CD4-positive, alpha-beta memory T cell (primary cell): ENCODE data around the gene MARCHF10. TPM values are rescaled to one million over a fixed set of nuclear protein-coding genes. Genes with fewer than 3 reads are reported as not detected.

Experiments
- CTCF ChIA-PET: fragments of 350-600 bp; sonication (Branson Sonifier 250); formaldehyde crosslinking; loops from one replicate; lab custom pipeline; 2021; ENCODE audit warnings: inconsistent platforms; ENCODE audit not compliant: partially characterized antibody; lab: Charles Lee
- POLR2A ChIA-PET: fragments of 350-600 bp; sonication (Branson Sonifier 250); formaldehyde crosslinking; loops from one replicate; lab custom pipeline; 2021; ENCODE audit not compliant: partially characterized antibody; lab: Charles Lee
- DNase-seq, 5 donors: peaks; one replicate each; pipeline versions ENCODE4 v3.0.0 to v3.0.0-alpha.2; 2020 to 2022; ENCODE audit warnings: mixed read lengths in 1 of 5
- H3K27ac ChIP-seq: one replicate; pipeline ENCODE4 v1.7.0; 2013; ENCODE audit warnings: low read depth, low read length
- H3K27me3 ChIP-seq: 2 replicates; pipeline ENCODE4 v1.7.0; 2013; ENCODE audit warnings: mild to moderate bottlenecking, low read length, moderate library complexity; ENCODE audit not compliant: insufficient read depth
- H3K36me3 ChIP-seq: 2 replicates; pipeline ENCODE4 v1.7.0; 2013; ENCODE audit warnings: mild to moderate bottlenecking, low read length, moderate library complexity; ENCODE audit not compliant: insufficient read depth
- H3K4me1 ChIP-seq: 2 replicates; pipeline ENCODE4 v1.7.0; 2013; ENCODE audit warnings: mild to moderate bottlenecking, low read length, moderate library complexity; ENCODE audit not compliant: insufficient read depth
- H3K4me3 ChIP-seq, 2 donors: one replicate each; pipeline ENCODE4 v1.7.0; 2013; ENCODE audit warnings: low read length in 2 of 2, mild to moderate bottlenecking in 1 of 2
- H3K9me3 ChIP-seq, 2 donors: one replicate each; pipeline ENCODE4 v1.7.0; 2013; ENCODE audit warnings: low read length in 2 of 2, control low read depth in 1 of 2; ENCODE audit not compliant: control insufficient read depth in 1 of 2
- H3K27ac Mint-ChIP-seq, 7 donors: one replicate each; pipeline ENCODE4 v1.8.0; 2020 to 2021; ENCODE audit warnings: mixed read lengths in 7 of 7, mild to moderate bottlenecking in 6 of 7, inconsistent platforms in 3 of 7, moderate library complexity in 3 of 7
- H3K27me3 Mint-ChIP-seq, 2 donors: one replicate each; pipeline ENCODE4 v1.8.0; 2020 to 2021; ENCODE audit warnings: mixed read lengths in 2 of 2
- H3K36me3 Mint-ChIP-seq, 2 donors: one replicate each; pipeline ENCODE4 v1.8.0; 2020 to 2021; ENCODE audit warnings: mixed read lengths in 2 of 2, inconsistent platforms in 1 of 2, mild to moderate bottlenecking in 1 of 2
- H3K4me1 Mint-ChIP-seq, 4 donors: one replicate each; pipeline ENCODE4 v1.8.0; 2020 to 2021; ENCODE audit warnings: mixed read lengths in 4 of 4, mild to moderate bottlenecking in 1 of 4
- H3K4me3 Mint-ChIP-seq, 8 donors: one replicate each; pipeline ENCODE4 v1.8.0; 2020 to 2021; ENCODE audit warnings: mixed read lengths in 8 of 8, mild to moderate bottlenecking in 7 of 8, moderate library complexity in 6 of 8, inconsistent platforms in 3 of 8
- H3K9me3 Mint-ChIP-seq, 8 donors: one replicate each; pipeline ENCODE4 v1.8.0; 2020 to 2021; ENCODE audit warnings: mixed read lengths in 8 of 8, mild to moderate bottlenecking in 5 of 8, inconsistent platforms in 3 of 8, moderate library complexity in 1 of 8
- intact Hi-C: fragments of 100-400 bp; cut with micrococcal nuclease; formaldehyde crosslinking; loops from one replicate; pipeline ENCODE4 v1.15.1; 2023
- polyA plus RNA-seq, 2 donors: library from polyadenylated mRNA; unstranded; fragments of 300-500 nt; fragmentation: Illumina TruSeq; gene quantifications; one replicate each; pipeline ENCODE4 v1.2.3, GENCODE V29; 2021
- total RNA-seq, 2 experiments: library from RNA; stranded (reverse); gene quantifications; one replicate each; pipeline ENCODE4 v1.2.3, GENCODE V29; 2021

Gene MARCHF10
- total and polyA plus RNA-seq, 4 experiments from 2014 or later: 0.15 to 0.89 (median 0.45) TPM

GRCh38 chr17:62676231-62676943, 131.7 kb downstream of the MARCHF10 start:
- ChIA-PET POLR2A (no interaction called here), CTCF (interaction anchor here (1.2 kb wide), 1 partner anchor 730 kb away, joined by 3 read pairs; no protein-coding TSS in a partner anchor)
- Histone ChIP-seq H3K9me3 (no peaks in the 10 kb centered on the region), H3K27me3 (no peaks in the 10 kb centered on the region), H3K4me3 (no peak overlapping the region), H3K4me1 (no peaks in the 10 kb centered on the region), H3K27ac (no peak overlapping the region), H3K36me3 (no peaks in the 10 kb centered on the region)
- DNase-seq: no peak
- H3K27ac Mint-ChIP-seq: no peak overlapping the region
- H3K4me1 Mint-ChIP-seq: peaks cover 0 to 4% (median 3%) of the 10 kb centered on the region in 4 donors
- no peaks in the 10 kb centered on the region for H3K27me3 Mint-ChIP-seq
- H3K36me3 Mint-ChIP-seq: peaks cover 0 to 3% of the 10 kb centered on the region in 2 donors
- no peaks in the 10 kb centered on the region for H3K9me3 Mint-ChIP-seq
- intact Hi-C loops: no loop called here
- H3K4me3 Mint-ChIP-seq: no peak overlapping the region

GRCh38 chr17:62675701-62676100, 132.4 kb downstream of the MARCHF10 start:
- H3K9me3 Mint-ChIP-seq: no peaks in the 10 kb centered on the region
- intact Hi-C loops: no loop called here
- CTCF ChIA-PET: no interaction called here

GRCh38 chr17:62675260-62675659, 132.9 kb downstream of the MARCHF10 start:
- H3K27me3 ChIP-seq: no peaks in the 10 kb centered on the region
- Mint-ChIP-seq H3K4me1 (peaks cover 0 to 4% (median 3%) of the 10 kb centered on the region in 4 donors), H3K27me3 (no peaks in the 10 kb centered on the region), H3K27ac (no peak overlapping the region), H3K36me3 (peaks cover 0 to 3% of the 10 kb centered on the region in 2 donors), H3K4me3 (no peak overlapping the region), H3K9me3 (no peaks in the 10 kb centered on the region)
- H3K27ac ChIP-seq: no peak overlapping the region
- no peaks in the 10 kb centered on the region for H3K9me3 ChIP-seq
- no peaks in the 10 kb centered on the region for H3K4me1 ChIP-seq
- no peak for DNase-seq
- H3K4me3 ChIP-seq: no peak overlapping the region
- intact Hi-C loops: no loop called here
- H3K36me3 ChIP-seq: no peaks in the 10 kb centered on the region
- CTCF ChIA-PET: no interaction called here
- POLR2A ChIA-PET: no interaction called here

More at GRCh38 chr17:62675701-62676100, 132.4 kb downstream of the MARCHF10 start:
- no peak overlapping the region for H3K4me3 Mint-ChIP-seq
- H3K27me3 Mint-ChIP-seq: no peaks in the 10 kb centered on the region
- Histone ChIP-seq H3K36me3 (no peaks in the 10 kb centered on the region), H3K4me3 (no peak overlapping the region), H3K27me3 (no peaks in the 10 kb centered on the region), H3K4me1 (no peaks in the 10 kb centered on the region), H3K27ac (no peak overlapping the region), H3K9me3 (no peaks in the 10 kb centered on the region)
- H3K36me3 Mint-ChIP-seq: peaks cover 0 to 3% of the 10 kb centered on the region in 2 donors
- no peak overlapping the region for H3K27ac Mint-ChIP-seq
- peaks cover 0 to 4% (median 3%) of the 10 kb centered on the region in 4 donors for H3K4me1 Mint-ChIP-seq
- POLR2A ChIA-PET: no interaction called here
- no peak for DNase-seq

GRCh38 chr17:62674841-62675240, 133.3 kb downstream of the MARCHF10 start:
- no peaks in the 10 kb centered on the region for H3K27me3 ChIP-seq
- H3K27ac ChIP-seq: no peak overlapping the region
- DNase-seq: no peak
- no peaks in the 10 kb centered on the region for H3K4me1 ChIP-seq
- H3K27me3 Mint-ChIP-seq: no peaks in the 10 kb centered on the region
- ChIA-PET POLR2A (no interaction called here), CTCF (no interaction called here)
- H3K4me1 Mint-ChIP-seq: peaks cover 0 to 4% (median 3%) of the 10 kb centered on the region in 4 donors
- no peak overlapping the region for H3K4me3 Mint-ChIP-seq
- intact Hi-C loops: no loop called here
- no peaks in the 10 kb centered on the region for H3K36me3 ChIP-seq
- H3K27ac Mint-ChIP-seq: no peak overlapping the region
- no peaks in the 10 kb centered on the region for H3K9me3 Mint-ChIP-seq
- H3K36me3 Mint-ChIP-seq: peaks cover 0 to 3% of the 10 kb centered on the region in 2 donors
- no peaks in the 10 kb centered on the region for H3K9me3 ChIP-seq
- no peak overlapping the region for H3K4me3 ChIP-seq

GRCh38 chr17:62674363-62674739, 133.8 kb downstream of the MARCHF10 start:
- no peak for DNase-seq
- H3K4me1 Mint-ChIP-seq: peaks cover 0 to 4% (median 3%) of the 10 kb centered on the region in 4 donors
- intact Hi-C loops: no loop called here
- no peak overlapping the region for H3K4me3 ChIP-seq
- H3K36me3 ChIP-seq: no peaks in the 10 kb centered on the region
- no peaks in the 10 kb centered on the region for H3K9me3 ChIP-seq
- no peaks in the 10 kb centered on the region for H3K9me3 Mint-ChIP-seq
- H3K27ac ChIP-seq: no peak overlapping the region
- CTCF ChIA-PET: interaction anchor here (3.2 kb wide), 1 partner anchor 732 kb away, joined by 15 read pairs; no protein-coding TSS in a partner anchor
- no peaks in the 10 kb centered on the region for H3K27me3 ChIP-seq
- no peaks in the 10 kb centered on the region for H3K4me1 ChIP-seq
- H3K27me3 Mint-ChIP-seq: no peaks in the 10 kb centered on the region
- POLR2A ChIA-PET: no interaction called here
- no peak overlapping the region for H3K4me3 Mint-ChIP-seq
- H3K27ac Mint-ChIP-seq: no peak overlapping the region
- H3K36me3 Mint-ChIP-seq: peaks cover 0 to 3% of the 10 kb centered on the region in 2 donors

- Mint-ChIP-seq H3K36me3 (peaks cover 0 to 3% of the 10 kb centered on the region in 2 donors), H3K27me3 (no peaks in the 10 kb centered on the region), H3K4me1 (peaks cover 0 to 4% (median 3%) of the 10 kb centered on the region in 4 donors), H3K27ac (no peak overlapping the region), H3K9me3 (no peaks in the 10 kb centered on the region), H3K4me3 (no peak overlapping the region)
- DNase-seq: no peak
- Histone ChIP-seq H3K27ac (no peak overlapping the region), H3K9me3 (no peaks in the 10 kb centered on the region), H3K4me1 (no peaks in the 10 kb centered on the region), H3K27me3 (no peaks in the 10 kb centered on the region), H3K4me3 (no peak overlapping the region), H3K36me3 (no peaks in the 10 kb centered on the region)
- CTCF ChIA-PET: interaction anchor here (0.7 to 3.2 kb wide), 3 partner anchors 293 to 733 kb away, joined by 3 to 15 read pairs (median 4); no protein-coding TSS in a partner anchor
- POLR2A ChIA-PET: no interaction called here
- intact Hi-C loops: no loop called here
Observed at GRCh38 chr17:62673614-62674362, 134.3 kb downstream of the MARCHF10 start.

- POLR2A ChIA-PET: no interaction called here
- Histone ChIP-seq H3K4me1 (no peaks in the 10 kb centered on the region), H3K36me3 (no peaks in the 10 kb centered on the region), H3K4me3 (no peak overlapping the region), H3K27ac (no peak overlapping the region), H3K9me3 (no peaks in the 10 kb centered on the region), H3K27me3 (no peaks in the 10 kb centered on the region)
- no peak overlapping the region for H3K4me3 Mint-ChIP-seq
- no peak for DNase-seq
- CTCF ChIA-PET: interaction anchor here (0.7 to 3.2 kb wide), 4 partner anchors 294 to 745 kb away, joined by 3 to 15 read pairs (median 4); no protein-coding TSS in a partner anchor
- peaks cover 0 to 4% (median 3%) of the 10 kb centered on the region in 4 donors for H3K4me1 Mint-ChIP-seq
- no peak overlapping the region for H3K27ac Mint-ChIP-seq
- intact Hi-C loops: loop anchor here (1.0 kb wide), 1 partner anchor 295 kb away; no protein-coding TSS in a partner anchor
- H3K36me3 Mint-ChIP-seq: peaks cover 0 to 3% of the 10 kb centered on the region in 2 donors
- no peaks in the 10 kb centered on the region for H3K27me3 Mint-ChIP-seq
- H3K9me3 Mint-ChIP-seq: no peaks in the 10 kb centered on the region
Observed at GRCh38 chr17:62672957-62673356, 135.2 kb downstream of the MARCHF10 start.
